ENCODE data around the gene TMEM272.

- TF ChIP-seq EZH2phosphoT487 (IDR thresholded peaks at IDR 0.05; ENCODE audit: insufficient read depth, low read depth): no peak
- no peak for TF ChIP-seq EZH2 (IDR thresholded peaks at IDR 0.05; ENCODE audit: insufficient read depth, poor library complexity, severe bottlenecking)
Observed at GRCh38 chr13:51834581-51835171, 10.3 kb downstream of the TMEM272 start.
